Endothelial cell (in vitro differentiated cells): ENCODE results near the gene MCRS1. TPM values are rescaled to one million over a fixed set of nuclear protein-coding genes. Genes with fewer than 3 reads are reported as not detected.
A peak's percentile ranks its signal among the peaks of the same experiment; 100 is the strongest.
"Not testable (repeated sequence)": the region's sequence is repeated elsewhere in the genome, so short reads cannot be mapped to it uniquely, and the experiment has no call there.

Source experiments
- DNase-seq: peaks from one replicate; pipeline ENCODE4 v3.0.0; 2021; ENCODE audit warnings: low spot score
- H3K27ac Mint-ChIP-seq: one replicate; pipeline ENCODE4 v1.8.0; 2021; ENCODE audit warnings: mixed read lengths, inconsistent platforms; ENCODE audit not compliant: unreplicated experiment
- H3K27me3 Mint-ChIP-seq: one replicate; pipeline ENCODE4 v1.8.0; 2021; ENCODE audit warnings: mild to moderate bottlenecking, moderate library complexity, mixed read lengths, inconsistent platforms; ENCODE audit not compliant: unreplicated experiment
- H3K36me3 Mint-ChIP-seq: one replicate; pipeline ENCODE4 v1.8.0; 2021; ENCODE audit warnings: mild to moderate bottlenecking, low read depth, mixed read lengths, inconsistent platforms; ENCODE audit not compliant: unreplicated experiment
- H3K4me1 Mint-ChIP-seq: one replicate; pipeline ENCODE4 v1.8.0; 2021; ENCODE audit warnings: mild to moderate bottlenecking, mixed read lengths, inconsistent platforms; ENCODE audit not compliant: unreplicated experiment
- H3K4me3 Mint-ChIP-seq: one replicate; pipeline ENCODE4 v1.8.0; 2021; ENCODE audit warnings: mild to moderate bottlenecking, mixed read lengths, inconsistent platforms; ENCODE audit not compliant: unreplicated experiment
- H3K9me3 Mint-ChIP-seq: one replicate; pipeline ENCODE4 v1.8.0; 2021; ENCODE audit warnings: mixed read lengths, inconsistent platforms; ENCODE audit not compliant: unreplicated experiment
- CTCF ChIP-seq: fragments of 200-600 bp; sonication (generic); IDR thresholded peaks from one replicate; pipeline ENCODE4 v1.5.0; 2021; ENCODE audit warnings: antibody characterized with exemption; ENCODE audit not compliant: unreplicated experiment
- total RNA-seq: library from RNA; stranded (reverse); fragmentation: NEBNext Ultra II Directional; extraction: Animal tissue kit (Norgen Biotek cat#: 25700); gene quantifications from one replicate; pipeline ENCODE4 v1.2.1, GENCODE V29; 2021; ENCODE audit not compliant: unreplicated experiment

MCRS1 gene
- total RNA-seq, 1 donor from 2014 or later, result 60.8 TPM

- no peak for DNase-seq
- Mint-ChIP-seq H3K4me1 (peaks cover 13% of the 10 kb centered on the region), H3K36me3 (no peaks in the 10 kb centered on the region), H3K27ac (peak overlapping the region; percentile 52), H3K9me3 (no peaks in the 10 kb centered on the region), H3K4me3 (peak overlapping the region; percentile 31), H3K27me3 (peaks cover 32% of the 10 kb centered on the region)
- no peak for TF ChIP-seq CTCF
Measured at GRCh38 chr12:49537231-49537751, 30.7 kb downstream of the MCRS1 start.

GRCh38 chr12:49536526-49537071 lies 31.3 kb downstream of the MCRS1 start:
- no peak for DNase-seq
- peaks cover 10% of the 10 kb centered on the region for H3K4me1 Mint-ChIP-seq
- no peaks in the 10 kb centered on the region for H3K36me3 Mint-ChIP-seq
- no peak for TF ChIP-seq CTCF
- H3K9me3 Mint-ChIP-seq, result no peaks in the 10 kb centered on the region
- H3K27ac Mint-ChIP-seq, result peak overlapping the region; percentile 52
- H3K4me3 Mint-ChIP-seq, result no peak overlapping the region
- peaks cover 30% of the 10 kb centered on the region for H3K27me3 Mint-ChIP-seq

- no peak overlapping the region for H3K27ac Mint-ChIP-seq
Measured at GRCh38 chr12:49535921-49536525, 31.9 kb downstream of the MCRS1 start.

GRCh38 chr12:49534731-49535278 lies 33.1 kb downstream of the MCRS1 start:
- H3K4me1 Mint-ChIP-seq, result peaks cover 4% of the 10 kb centered on the region
- no peak overlapping the region for H3K27ac Mint-ChIP-seq
- no peak for DNase-seq

More at GRCh38 chr12:49535921-49536525, 31.9 kb downstream of the MCRS1 start:
- Mint-ChIP-seq H3K27me3 (peaks cover 25% of the 10 kb centered on the region), H3K36me3 (no peaks in the 10 kb centered on the region), H3K4me1 (peaks cover 5% of the 10 kb centered on the region), H3K4me3 (no peak overlapping the region), H3K9me3 (no peaks in the 10 kb centered on the region)
- no peak for TF ChIP-seq CTCF
- DNase-seq, result no peak

GRCh38 chr12:49534122-49534521 lies 33.8 kb downstream of the MCRS1 start:
- not testable (repeated sequence) for H3K4me1 Mint-ChIP-seq, DNase-seq, H3K9me3 Mint-ChIP-seq, H3K4me3 Mint-ChIP-seq, H3K36me3 Mint-ChIP-seq, H3K27ac Mint-ChIP-seq
- H3K27me3 Mint-ChIP-seq, result peaks cover 13% of the 10 kb centered on the region

More at GRCh38 chr12:49534731-49535278, 33.1 kb downstream of the MCRS1 start:
- H3K9me3 Mint-ChIP-seq, result no peaks in the 10 kb centered on the region
- H3K36me3 Mint-ChIP-seq, result no peaks in the 10 kb centered on the region
- H3K27me3 Mint-ChIP-seq, result peaks cover 15% of the 10 kb centered on the region
- TF ChIP-seq CTCF, result no peak
- H3K4me3 Mint-ChIP-seq, result no peak overlapping the region
